ENCODE results near the gene NUCB2.

The NUCB2 gene

DNA sequence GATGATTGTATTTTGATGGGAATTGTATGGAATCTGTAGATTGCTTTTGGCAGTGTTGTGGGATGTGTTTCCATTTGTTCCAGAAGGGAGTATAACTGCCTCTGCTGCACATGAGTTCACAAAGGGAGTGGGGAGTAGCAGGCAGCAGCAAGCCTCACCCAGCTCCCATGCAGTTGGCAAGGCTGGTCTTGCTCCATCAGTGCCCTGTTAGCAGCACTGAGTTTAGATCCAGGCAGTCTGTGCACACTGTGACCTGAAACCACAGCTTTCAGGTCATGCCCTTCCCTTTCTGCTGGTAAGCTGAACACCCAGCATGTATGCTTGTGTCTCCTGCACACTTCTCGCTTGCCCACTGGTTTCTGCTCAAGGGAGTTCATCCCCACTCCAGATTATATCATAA lies 3.7 kb upstream of the NUCB2 start:
- no peak for DNase-seq

DNA sequence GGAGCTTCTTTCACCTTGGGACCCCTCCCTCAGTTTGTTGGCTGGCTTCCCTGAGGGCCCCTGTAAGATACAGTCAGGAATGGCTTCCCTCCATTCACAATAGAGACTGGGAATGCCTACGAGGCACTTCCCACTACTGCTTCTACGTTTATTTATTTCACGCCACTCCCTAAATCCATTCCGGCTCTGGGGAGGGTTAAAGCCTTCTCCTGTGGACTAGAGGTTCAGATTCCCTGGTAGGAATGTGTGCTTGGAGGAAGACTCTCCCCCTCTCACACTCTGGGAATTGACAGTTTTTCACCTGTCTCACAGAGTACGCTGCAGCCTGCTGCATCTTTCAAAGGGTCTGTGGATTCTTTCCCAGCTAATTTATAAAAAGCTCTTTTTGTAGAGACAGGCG lies 3.3 kb upstream of the NUCB2 start:
- DNase-seq = no peak

DNA sequence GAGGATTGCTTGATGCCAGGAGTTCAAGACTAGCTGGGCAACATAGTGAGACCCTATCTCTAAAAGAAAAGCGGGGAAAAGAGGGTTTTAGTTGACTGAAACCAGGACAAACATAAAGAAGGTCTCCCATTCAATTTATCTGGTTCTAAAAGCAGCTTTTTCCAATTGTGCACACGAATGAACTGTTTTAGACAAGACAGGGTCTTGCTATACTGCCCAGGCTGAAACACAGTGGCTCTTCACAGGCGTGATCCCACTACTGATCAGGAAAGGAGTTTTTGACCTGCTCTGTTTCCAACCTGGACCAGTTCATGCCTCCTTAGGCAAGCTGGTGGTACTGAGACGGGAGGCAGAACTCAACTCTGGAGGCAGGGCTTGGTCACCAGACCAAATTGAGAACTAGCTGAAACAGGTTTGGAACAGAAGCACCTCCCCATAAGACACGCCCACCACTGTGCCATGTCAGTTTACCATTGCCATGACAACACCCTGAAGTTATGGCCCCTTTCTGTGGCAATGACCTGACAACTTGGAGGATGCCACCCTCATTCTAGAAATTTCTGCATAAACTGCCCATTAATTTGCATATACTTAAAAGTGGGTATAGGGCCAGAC lies 2.8 kb upstream of the NUCB2 start:
- DNase-seq = no peak

DNA sequence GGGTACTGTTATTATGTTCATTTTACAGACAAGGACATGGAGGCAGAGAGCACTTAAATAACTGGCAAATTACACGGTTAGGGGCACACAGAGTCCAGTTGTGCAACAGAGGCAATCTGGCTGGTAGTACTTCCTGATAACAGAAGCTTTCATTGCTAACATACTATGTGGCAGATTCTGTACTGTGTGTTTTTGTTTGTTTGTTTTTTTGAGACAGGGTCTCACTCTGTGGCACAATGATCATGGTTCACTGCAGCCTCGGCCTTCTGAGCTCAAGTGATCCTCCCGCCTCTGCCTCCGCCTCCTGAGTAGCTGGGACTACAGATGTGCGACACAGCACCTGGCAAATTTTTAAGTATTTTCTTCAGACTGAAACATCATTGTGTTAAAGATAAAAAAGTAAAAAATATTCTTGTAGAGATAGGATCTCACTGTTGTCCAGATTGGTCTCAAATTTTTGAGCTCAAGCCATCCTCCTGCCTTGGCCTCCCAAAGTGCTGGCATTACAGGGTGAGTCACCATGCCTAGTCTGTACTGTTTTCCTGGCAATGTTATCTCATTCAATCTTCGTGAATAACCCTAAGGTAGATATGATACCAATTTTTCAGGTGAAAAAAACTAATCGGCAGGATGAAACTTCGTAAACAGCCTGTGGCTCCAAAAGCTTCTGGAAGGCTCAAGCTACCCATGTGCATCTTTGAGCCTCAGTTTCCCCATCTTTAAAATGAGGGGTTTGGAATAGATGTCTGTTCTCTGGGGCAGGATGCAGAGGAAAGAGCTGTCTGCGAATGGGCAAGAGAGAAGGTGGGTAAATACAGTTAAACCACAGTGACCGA lies 921 bp upstream of the NUCB2 start:
- no peak for DNase-seq

DNA sequence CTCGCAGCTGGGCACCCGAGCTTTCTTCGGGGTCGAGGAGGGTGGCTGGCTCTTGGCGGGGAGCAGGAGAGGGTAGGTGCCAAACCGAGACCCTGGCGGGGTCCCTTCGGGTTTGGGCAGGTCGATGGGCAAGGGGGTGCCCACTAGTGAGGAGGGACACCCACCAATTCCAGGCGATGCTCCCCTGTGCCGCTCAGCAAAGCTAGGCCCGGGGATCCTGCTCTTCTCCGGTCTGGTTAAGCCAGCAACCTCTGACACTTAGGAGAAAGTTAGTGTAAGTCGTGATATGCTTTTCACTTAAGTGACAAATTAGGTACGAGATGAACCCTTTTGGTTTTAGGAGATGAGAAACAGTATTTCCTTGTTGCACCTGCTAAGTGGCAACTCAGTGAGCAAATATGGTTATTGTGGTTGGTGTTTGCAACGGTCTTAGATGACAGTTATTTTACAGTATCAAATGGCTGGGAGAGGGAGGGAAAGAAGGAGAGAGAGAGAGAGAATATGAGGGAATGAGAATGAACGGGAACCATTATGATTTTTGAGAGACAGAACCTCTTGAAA lies 565 bp downstream of the NUCB2 start:
- DNase-seq = no peak

DNA sequence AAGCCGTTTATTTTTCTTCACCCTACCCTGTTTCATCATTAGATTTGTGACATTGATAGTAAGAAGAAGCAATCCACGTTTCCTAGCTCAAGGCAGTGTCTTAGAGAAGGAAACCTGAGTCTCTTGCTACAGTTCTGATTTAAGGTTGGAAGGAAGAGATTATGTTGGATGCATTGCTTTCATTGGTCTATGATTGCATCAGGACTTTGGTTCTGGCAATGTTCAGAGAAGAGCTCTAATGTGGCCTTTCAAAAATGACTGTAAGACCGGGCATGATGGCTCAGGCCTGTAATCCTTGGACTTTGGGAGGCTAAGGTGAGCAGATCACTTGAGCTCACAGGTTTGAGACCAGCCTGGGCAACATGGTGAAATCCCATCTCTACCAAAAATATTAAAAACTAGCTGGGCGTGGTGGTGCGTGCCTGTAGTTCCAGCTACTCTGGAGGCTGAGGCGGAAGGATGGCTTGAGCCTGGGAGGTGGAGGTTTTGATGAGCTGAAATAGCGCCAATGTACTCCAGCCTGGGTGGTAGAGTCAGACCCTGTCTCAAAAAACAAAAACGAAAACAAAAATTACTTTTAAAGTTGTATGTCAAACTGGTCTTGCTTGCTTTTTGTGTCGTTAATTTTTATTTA lies 4.1 kb downstream of the NUCB2 start:
- no peak for DNase-seq

DNA sequence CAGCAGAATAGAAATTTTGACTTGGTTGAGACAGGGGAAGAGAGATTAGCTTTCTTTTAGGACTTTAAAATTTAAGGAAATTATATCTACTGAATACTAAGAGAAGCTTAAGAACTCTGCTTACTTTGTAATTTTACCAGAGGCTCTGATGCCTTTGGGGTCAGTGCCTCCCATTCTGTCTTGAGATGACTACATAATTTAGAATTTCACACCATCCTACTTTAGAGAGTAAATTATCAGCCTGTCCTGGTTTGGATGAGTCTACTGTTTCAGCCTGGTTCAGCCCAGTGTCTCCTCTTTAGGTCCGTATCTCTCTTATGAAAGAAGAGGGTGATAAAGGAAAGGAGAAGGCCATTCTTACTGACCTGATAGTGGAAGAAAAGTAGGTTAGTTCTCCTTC lies 9.8 kb downstream of the NUCB2 start:
- DNase-seq = no peak

DNA sequence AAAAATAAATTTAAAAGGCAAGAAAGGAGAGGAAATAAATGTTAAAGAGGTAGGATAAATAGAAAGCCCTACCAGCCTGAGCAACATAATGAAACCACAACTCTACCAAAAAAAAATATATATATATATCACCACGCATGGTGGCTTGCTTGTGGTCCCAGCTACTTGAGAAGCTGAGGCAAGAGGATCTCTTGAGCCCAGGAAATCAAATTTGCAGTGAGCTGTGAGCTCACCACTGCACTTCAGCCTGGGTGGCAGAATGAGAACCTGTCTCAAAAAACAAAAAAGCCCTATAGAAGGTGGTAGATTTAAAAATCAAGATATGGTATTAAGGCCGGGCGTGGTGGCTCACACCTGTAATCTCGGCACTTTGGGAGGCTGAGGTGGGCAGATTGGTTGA lies 10.5 kb downstream of the NUCB2 start:
- no peak for DNase-seq

DNA sequence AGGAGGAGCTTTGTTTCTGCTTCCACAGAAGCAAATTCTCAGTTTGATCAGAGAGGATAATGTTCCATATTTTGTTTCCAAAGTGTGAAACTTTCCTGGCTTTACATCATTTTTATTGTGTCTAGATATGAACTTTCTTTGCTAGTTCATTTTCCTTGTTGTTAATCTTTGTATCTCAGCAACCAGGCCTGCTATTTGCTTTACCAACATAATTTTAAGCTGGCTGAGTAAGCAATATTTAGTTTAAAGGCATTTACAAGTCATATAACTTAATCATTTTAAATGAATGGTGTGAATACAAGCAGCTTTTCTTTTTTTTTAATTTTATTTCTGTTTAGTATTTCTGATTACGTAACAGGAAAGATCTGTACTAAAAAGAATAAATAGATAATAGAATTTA lies 15.2 kb downstream of the NUCB2 start:
- no peak for DNase-seq

DNA sequence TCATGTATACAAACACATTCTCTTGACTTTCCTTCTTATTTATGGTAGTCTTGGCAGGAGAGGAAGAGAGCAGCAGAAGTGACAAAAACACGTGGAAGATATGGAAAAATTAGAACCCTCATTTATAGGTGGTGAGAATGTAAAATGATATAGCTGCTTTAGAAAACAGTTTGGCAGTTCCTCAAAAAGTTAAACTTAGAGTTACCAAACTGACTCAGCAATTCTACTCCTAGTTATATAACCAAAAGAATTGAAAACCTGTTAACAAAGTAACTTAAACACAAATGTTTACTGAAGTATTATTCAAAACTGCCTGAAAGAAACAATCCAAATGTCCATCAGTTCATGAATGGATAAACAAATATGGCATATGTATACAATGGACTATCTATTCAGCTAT lies 16.8 kb downstream of the NUCB2 start:
- DNase-seq = no peak

DNA sequence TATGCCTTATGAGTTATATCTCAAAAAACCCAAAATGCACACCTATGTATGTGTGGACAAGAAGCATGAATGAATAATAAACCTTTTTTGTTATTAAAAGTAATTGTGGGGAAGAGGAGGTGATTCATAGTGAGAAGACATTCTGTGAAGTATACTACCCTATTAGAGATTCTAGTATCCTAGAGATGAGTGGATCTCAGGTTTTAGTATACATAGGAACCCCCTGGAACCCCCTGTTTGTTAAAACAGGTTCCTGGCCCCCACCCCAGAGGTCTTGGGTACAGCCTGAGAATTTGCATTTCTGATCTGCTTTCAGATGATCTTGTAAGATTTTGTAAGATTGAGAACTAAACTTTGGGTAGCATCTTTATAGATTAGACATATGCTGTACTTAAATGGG lies 17.5 kb downstream of the NUCB2 start:
- DNase-seq = no peak

DNA sequence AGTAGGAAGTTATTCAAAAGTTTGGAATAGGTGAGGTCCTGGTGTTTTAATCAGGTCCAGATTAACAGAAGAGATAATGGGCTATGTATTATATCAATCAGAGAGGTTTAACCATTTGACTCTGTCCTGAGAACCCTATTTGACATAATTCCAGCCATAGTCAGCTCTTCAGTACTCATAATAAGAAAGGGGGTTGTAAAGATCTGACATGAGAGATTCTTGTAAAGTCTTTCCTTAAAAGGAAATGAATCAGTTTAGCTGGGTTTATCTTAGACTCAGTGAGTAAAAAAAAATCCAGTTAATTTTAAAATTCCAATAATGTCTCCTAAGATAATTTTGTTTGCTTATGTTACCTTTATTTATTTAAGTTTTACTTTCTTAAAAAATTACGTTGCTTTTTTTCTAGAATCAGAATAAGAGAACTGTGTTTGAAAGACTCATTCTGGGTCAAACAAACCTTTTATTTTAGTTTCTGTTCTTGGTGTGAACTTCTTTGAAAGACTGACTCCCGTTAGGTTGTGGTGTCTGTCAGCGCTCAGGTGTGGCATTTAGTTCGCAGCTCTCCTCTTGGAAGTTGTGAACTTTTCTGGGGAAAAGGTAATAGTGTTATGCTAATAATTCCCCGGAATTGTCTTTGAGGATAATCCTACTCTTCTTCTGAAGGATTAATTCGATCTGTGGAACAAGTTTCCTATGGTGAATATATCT lies 20.5 kb downstream of the NUCB2 start:
- no peak for DNase-seq

DNA sequence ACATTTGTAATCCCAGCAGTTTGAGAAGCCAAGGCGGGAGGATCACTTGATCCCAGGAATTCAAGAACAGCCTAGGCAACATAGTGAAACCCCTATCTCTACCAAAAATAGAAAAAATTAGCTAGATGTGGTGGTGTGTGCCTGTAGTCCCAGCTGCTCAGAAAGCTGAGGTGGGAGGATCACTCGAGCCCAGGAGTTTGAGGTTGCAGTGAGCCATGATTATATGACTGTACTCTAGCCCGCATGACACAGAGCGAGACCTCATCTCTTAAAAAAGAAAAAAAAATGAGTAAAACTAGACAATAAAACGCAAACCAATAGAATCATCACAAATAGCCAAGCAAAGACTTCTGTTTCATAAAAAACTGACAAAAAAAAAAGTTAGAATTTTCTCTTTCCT lies 21.8 kb downstream of the NUCB2 start:
- peak; percentile 55 for DNase-seq

DNA sequence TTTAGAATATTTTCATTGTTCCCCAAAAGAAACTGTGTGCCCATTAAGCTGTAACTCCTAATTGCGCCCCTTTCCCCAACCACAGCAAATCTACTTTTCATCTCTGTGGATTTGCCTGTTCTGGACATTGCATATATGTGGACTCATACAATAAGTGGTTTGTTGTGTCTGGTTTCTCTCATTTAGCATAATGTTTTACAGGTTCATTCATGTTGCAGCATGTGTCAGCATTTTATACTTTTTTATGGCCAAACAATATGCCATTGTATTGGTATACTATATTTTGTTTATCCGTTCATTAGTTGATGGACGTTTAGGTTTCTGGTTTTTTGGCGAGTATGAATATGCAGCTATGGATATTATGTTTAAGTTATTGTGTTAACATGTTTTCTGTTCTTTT lies 23.8 kb downstream of the NUCB2 start:
- no peak for DNase-seq

DNA sequence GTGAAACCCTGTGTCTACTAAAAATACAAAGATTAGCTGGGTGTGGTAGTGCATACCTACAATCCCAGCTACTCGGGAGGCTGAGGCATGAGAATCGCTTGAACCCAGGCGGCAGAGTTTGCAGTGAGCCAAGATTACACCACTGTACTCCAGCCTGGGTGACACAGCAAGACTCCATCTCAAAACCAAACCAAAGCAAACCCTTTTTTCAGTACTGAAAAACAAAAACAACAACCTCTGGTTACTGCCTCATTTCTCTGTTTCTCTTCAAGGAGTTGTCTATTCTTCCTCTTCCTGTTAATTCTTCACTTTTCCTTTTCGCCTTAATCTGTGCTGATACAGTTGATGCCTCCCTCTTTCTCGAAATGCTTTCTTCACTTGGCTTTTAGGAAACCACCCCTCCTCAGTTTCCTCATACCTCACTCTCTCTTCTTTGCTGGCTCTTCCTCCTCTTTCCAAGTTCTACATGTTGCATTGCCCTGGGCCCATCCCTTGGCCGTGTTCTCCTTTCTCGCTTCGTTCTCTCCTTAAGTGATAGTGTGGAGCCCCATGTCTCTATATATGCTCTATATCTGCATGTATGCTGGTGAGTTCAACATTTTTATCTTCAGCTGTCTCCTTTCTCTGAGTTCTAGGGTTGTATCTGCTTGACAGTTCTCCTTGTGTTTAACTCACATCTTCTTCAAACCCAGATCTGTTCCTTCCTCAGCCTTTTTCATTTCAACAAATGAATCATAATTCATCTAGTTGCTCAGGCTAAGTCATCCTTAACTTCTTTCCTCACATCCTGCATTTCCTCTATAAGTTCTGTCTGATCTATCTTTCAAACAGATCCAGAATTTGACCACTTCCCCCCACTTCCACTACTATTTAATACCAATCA lies 37.1 kb downstream of the NUCB2 start:
- no peak for DNase-seq

DNA sequence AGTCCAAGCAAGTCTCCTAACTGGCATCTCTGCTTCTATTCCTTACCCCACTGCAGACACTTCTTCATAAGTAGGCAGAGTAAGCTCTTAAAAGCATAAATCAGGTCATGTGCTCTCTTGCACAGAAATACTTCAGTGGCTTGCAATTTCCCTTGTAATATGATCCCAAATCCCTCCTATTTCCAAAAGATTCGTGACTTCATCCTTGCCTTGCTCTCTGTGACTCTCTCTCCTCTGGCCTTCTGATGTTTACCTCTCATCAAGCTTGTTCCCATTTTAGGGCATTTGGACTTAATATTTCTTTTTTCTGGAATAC lies 37.7 kb downstream of the NUCB2 start:
- no peak for DNase-seq

DNA sequence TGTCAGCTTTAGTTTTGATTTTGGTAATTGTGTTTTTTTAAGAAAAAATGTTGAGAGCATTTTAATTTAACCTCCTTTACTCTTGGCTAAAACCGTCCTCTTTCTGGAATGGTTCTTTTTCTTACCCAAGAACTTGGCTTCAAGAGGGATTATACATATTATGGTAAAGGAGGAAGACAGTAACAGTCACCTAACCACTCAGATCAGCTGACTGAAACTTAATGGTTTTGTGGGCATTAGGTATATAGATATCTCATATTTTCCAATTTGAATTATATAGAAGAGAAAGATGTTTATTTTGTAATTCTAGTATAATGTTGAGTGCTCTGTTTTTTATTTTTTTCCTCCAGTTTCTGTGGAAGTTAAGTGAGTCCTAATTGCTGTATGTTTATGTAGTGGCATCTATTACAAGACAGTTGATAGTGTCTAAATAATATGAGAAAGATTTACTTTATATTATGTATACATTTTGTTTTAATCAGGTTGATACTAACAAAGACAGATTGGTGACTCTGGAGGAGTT lies 38.4 kb downstream of the NUCB2 start:
- DNase-seq = no peak

DNA sequence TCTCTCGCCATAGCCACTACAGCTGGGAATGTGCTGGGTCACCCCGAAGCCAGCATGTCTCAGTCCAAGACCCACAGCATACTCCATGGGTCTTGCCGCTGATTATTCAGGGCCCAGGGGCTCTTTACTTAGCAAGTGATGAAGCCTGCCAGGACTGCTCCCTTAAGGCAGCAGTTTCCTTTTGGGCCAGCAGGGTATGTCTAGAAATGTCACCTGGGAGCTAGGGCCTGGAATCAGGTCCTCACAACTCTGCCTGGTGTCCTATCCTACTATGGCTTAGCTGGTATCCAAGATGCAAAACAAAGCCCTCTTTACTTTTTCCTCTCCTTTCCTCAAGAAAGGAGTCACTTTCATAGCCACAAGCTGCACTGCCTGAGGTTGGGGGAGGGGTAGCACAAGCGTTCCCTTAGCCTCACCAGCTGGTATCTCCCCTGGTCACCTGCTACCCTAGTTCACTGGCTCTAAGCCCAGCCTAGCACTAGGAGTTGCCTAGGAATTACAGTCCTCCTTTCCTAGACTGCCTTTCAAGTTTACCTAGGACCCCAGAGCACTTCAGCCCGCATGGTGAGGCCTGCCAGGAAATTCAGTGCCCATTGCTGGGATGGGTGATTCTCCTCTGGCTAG lies 52.4 kb downstream of the NUCB2 start:
- DNase-seq = no peak

DNA sequence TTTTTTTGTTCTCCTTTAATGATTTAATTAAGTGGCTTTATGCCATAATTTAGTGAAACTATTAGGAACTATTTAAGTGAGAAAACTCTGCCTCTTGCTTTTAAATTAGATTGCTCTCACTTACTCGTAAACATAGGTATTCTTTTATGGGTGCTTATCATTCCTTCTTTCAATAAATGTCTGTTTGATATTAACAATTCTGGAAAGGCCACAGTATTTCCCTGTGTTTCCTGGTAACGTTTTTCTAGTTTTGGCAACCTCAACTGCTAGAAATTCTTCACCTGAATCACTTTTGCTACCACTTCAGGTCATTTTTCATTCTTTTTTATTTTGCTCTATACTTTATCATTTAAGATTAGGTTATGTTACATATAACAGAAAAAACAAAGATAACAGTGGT lies 55.1 kb downstream of the NUCB2 start:
- no peak for DNase-seq

DNA sequence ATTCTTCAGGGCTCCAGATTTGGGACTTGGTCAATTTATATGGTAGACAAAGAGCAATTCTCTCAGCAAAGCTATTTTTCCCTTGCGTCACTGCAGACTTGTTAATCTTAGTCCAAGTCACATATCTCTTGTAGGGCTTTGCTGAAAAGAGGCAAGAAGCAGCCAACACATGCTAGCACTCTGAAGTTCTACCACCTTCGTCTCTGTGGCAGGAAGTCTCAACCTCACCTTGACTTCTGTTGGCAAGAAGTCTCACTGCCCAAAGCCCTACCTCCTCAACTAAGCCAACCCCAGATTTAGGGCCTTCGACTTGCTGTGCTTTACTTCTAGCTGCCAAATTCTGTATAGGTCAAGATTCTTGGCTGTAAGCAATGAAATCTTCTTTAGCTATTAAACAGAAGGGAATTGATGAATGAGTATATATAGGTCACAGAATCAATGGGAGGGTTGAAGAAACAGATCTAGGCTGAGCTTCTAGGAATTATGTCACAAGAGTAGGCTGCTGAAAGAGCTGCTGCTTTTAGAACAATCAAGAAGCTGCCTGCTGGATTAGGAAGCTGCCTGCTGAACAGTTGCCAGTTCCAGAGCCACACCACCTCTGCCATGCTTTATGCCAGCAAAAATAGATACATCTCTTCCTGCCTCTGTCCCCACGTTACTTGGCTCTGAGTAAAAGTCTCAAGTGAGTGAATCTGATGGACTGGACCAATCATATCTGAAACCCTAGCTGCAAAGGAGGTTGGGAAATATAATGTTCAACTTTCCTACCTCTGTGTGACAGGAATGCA lies 57.5 kb downstream of the NUCB2 start:
- no peak for DNase-seq

DNA sequence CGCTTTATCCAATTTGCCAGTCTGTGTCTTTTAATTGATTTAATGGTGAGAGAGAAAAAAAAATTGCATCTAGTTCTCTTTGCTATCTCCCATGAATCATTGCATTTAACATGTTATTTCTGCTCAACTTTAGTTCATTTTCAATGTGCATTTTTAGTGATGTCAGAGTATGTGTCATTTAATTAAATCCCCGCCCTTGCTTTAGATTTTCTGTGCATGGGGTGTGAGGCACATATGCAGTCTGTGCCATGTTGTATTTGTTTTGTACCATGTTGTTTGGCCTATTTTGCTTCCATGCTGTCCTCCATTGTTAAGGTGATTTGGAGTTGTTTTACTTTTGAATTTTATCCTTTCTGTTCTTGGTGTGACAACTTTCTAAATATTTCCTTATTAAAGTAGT lies 66.7 kb downstream of the NUCB2 start:
- no peak for DNase-seq

All from activated naive CD4-positive, alpha-beta T cell treated with Interleukin-2 at 50 U/mL for 16 hours (primary cell).